Left kidney (tissue), 2 donors: ENCODE results near the gene BEST2. TPM values are rescaled to one million over a fixed set of nuclear protein-coding genes. Genes with fewer than 3 reads are reported as not detected.

ENCODE experiments used
- DNase-seq: peaks from one replicate; pipeline ENCODE4 v3.0.0-alpha.2; 2013
- polyA plus RNA-seq: library from polyadenylated mRNA; unstranded; fragments of 120-200 nt; gene quantifications from one replicate; pipeline ENCODE4 v1.2.1, GENCODE V29; 2013; ENCODE audit not compliant: insufficient read length

BEST2 gene
- polyA plus RNA-seq, 1 donor = 0.23 TPM

GRCh38 chr19:12800923-12801465 is 49.4 kb downstream of the BEST2 start:
- no peak for DNase-seq

DNA sequence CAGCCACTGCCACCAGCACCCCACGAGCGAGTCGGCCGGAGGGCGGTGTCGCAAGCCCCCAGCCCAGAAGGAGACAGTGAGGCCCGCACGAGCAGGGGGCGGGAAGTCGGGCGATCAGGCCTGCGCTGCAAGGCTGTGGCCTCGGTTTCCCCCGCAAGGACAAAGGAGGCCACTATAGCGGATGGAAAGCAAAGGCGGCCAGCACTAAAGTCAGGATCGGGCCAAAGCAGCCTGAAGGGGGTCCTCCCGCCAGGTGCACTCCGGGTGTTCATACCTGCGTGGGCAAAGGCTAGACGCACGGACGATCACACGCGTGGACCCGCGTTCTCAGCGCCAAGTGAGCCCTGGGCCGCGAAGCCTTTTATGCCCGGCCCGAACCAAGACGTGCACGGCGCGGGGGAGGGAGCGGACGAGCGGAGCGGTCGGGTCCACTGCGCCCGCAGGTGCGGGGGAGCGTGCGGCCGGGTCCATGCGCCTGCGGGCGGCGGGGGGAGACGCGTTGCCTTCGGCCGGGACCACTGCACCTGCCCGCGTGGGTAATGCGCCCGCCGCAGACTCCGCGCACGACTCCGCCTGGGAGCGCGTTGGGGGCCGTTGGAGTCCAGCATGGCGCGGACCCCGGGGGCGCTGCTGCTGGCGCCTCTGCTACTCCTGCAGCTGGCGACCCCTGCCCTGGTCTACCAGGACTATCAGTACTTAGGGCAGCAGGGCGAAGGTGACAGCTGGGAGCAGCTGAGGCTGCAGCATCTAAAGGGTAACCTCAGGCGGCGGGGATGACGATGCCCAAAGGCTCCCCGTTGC is 50.1 kb downstream of the BEST2 start, which contains the start of the genes PRDX2 and THSD8:
Gene PRDX2 (minus strand): TSS at position 335 of the 801 bp plus-strand sequence. CDS start 539 bp downstream, outside the sequence.
Gene THSD8 (plus strand): TSS at position 604 of the 801 bp plus-strand sequence. CDS start 3 bp downstream, at position 607.
- peak; percentile 81 for DNase-seq

DNA sequence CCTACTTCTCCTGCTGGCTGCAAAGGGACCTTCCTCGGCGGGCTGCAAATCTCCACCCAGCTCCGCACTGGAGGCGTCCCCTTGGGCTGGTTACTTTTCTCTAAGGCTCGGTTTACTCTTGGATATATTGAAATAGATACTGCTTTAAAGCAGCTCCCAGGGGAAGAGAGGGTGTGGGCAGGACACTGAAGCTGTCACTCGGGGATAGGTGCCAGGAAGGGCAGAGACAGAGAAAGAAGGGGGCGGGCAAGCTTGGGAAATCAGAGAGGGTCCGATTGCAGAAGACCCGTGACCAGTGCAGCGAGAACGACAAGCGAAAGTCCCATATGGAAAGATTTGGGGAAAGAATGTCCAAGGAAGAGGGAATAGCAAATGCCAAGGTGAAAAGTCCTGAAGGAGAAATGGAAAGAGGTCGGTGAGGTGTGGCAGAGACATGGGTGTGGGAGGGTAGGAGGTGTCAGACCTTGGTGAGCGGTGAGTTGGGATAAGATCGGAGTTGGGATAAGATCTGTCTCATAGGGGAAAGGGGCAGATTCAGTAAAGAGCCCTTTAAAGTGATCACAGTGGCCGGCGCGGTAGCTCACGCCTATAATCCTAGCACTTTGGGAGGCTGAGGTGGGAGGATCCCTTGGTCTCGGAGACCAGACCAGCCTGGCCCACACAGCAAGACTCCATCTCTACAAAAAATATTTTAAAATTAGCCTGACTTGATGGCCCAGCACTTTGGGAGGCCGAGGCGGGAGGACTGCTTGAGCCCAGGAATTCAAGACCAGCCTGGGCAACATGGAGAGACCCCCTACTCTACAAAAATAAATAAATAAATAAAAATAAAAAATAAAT is 50.9 kb downstream of the BEST2 start:
- no peak for DNase-seq

DNA sequence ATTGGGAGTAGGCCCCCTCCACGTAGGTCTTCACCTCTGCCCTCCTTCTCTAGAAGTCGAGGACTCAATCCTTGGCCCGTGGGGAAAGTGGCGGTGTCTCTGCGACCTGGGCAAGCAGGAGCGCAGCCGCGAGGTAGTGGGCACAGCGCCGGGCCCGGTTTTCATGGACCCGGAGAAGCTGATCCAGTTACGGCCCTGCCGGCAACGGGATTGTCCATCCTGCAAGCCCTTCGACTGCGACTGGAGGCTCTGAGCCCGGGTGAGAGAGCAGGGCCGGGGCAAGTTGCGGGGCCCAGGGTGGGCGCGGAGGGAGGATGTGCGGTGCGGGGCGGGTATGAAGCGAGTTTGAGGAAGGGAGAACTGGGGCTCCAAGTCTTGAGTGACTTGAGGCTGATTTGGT is 52.5 kb downstream of the BEST2 start:
- no peak for DNase-seq

- peak; percentile 89 for DNase-seq
These were observed 54.9 kb downstream of the BEST2 start, which contains the start of gene RNASEH2A for GRCh38 chr19:12806242-12807081. Gene RNASEH2A, plus strand, starts transcription at chr19:12806584. Its CDS starts 90 bp downstream, at chr19:12806674.

Other genes starting within 250 kb of the BEST2 start
- 13.9 TPM for gene ZNF564, start 200.3 kb upstream of the BEST2 start, polyA plus RNA-seq
- gene ZNF490, start 141.0 kb upstream of the BEST2 start, polyA plus RNA-seq = 5.7 TPM
- 28.1 TPM for gene ZNF791, start 140.9 kb upstream of the BEST2 start, polyA plus RNA-seq
- 35.1 TPM for gene MAN2B1, start 85.0 kb upstream of the BEST2 start, polyA plus RNA-seq
- gene WDR83, start 85.0 kb upstream of the BEST2 start, polyA plus RNA-seq = 18.2 TPM
- gene DHPS, start 69.9 kb upstream of the BEST2 start, polyA plus RNA-seq = 87.9 TPM
- 1.00 TPM for gene GNG14, start 63.8 kb upstream of the BEST2 start, polyA plus RNA-seq
- 10.4 TPM for gene FBXW9, start 55.2 kb upstream of the BEST2 start, polyA plus RNA-seq
- gene TNPO2, start 27.9 kb upstream of the BEST2 start, polyA plus RNA-seq = 78.7 TPM
- 139 TPM for gene TRIR, start 17.1 kb upstream of the BEST2 start, polyA plus RNA-seq
- gene GET3, start 14.3 kb upstream of the BEST2 start, polyA plus RNA-seq = 74.0 TPM
- 78.3 TPM for gene HOOK2, start 23.8 kb downstream of the BEST2 start, polyA plus RNA-seq
- gene JUNB, start 39.7 kb downstream of the BEST2 start, polyA plus RNA-seq = 22.7 TPM
- 274 TPM for gene PRDX2, start 50.0 kb downstream of the BEST2 start, polyA plus RNA-seq
- gene THSD8, start 50.3 kb downstream of the BEST2 start, polyA plus RNA-seq = 5.4 TPM
- gene RNASEH2A, start 54.8 kb downstream of the BEST2 start, polyA plus RNA-seq = 35.1 TPM
- 0.07 TPM for gene RTBDN, start 82.8 kb downstream of the BEST2 start, polyA plus RNA-seq
- 1.0 TPM for gene MAST1, start 86.7 kb downstream of the BEST2 start, polyA plus RNA-seq
- 9.5 TPM for gene DNASE2, start 129.7 kb downstream of the BEST2 start, polyA plus RNA-seq
- gene KLF1, start 135.4 kb downstream of the BEST2 start, polyA plus RNA-seq = 0.17 TPM
- 31.1 TPM for gene GCDH, start 139.4 kb downstream of the BEST2 start, polyA plus RNA-seq
- 3.4 TPM for gene SYCE2, start 167.5 kb downstream of the BEST2 start, polyA plus RNA-seq
- 41.5 TPM for gene FARSA, start 181.9 kb downstream of the BEST2 start, polyA plus RNA-seq
- 783 TPM for gene CALR, start 186.8 kb downstream of the BEST2 start, polyA plus RNA-seq
- gene RAD23A, start 194.1 kb downstream of the BEST2 start, polyA plus RNA-seq = 71.9 TPM
- gene GADD45GIP1, start 205.4 kb downstream of the BEST2 start, polyA plus RNA-seq = 25.2 TPM
- 0.18 TPM for gene DAND5, start 217.8 kb downstream of the BEST2 start, polyA plus RNA-seq
- 14.6 TPM for gene NFIX, start 243.7 kb downstream of the BEST2 start, polyA plus RNA-seq